Tibial nerve (tissue), 4 donors: ENCODE results near the gene RPS6KA6. TPM values are rescaled to one million over a fixed set of nuclear protein-coding genes. Genes with fewer than 3 reads are reported as not detected.
"Not testable (repeated sequence)": the region's sequence is repeated elsewhere in the genome, so short reads cannot be mapped to it uniquely, and the experiment has no call there.

Source experiments
- DNase-seq, 2 donors: peaks; one replicate each; pipeline ENCODE4 v3.0.0-alpha.2; 2019; ENCODE audit warnings: low spot score in 2 of 2
- H3K27ac ChIP-seq, 4 donors: fragments of 200-600 bp; sonication (generic) in 3 of 4; one replicate each; pipeline ENCODE4 v1.5.1; 2017 to 2019; ENCODE audit warnings: mild to moderate bottlenecking in 1 of 4
- H3K27me3 ChIP-seq, 2 donors: fragments of 200-600 bp; sonication (generic) in 1 of 2; one replicate each; pipeline versions ENCODE4 v1.5.1 to v1.6.0; 2017 to 2019
- H3K36me3 ChIP-seq, 3 donors: fragments of 200-600 bp; sonication (generic); one replicate each; pipeline ENCODE4 v1.5.1; 2018 to 2019
- H3K4me1 ChIP-seq, 4 donors: fragments of 200-600 bp; sonication (generic) in 3 of 4; one replicate each; pipeline ENCODE4 v1.5.1; 2017 to 2019
- H3K4me3 ChIP-seq, 4 donors: fragments of 200-600 bp; sonication (generic) in 3 of 4; one replicate each; pipeline ENCODE4 v1.5.1; 2017 to 2019; ENCODE audit warnings: mild to moderate bottlenecking in 1 of 4, moderate library complexity in 1 of 4
- H3K9me3 ChIP-seq, 4 donors: fragments of 200-600 bp; sonication (generic) in 3 of 4; one replicate each; pipeline ENCODE4 v1.5.1; 2017 to 2019
- EP300 ChIP-seq, 2 donors: sonication (generic); formaldehyde crosslinking; IDR thresholded peaks; one replicate each; pipeline ENCODE4 v1.6.1; 2017; ENCODE audit warnings: antibody characterized with exemption in 2 of 2, mild to moderate bottlenecking in 1 of 2
- POLR2A ChIP-seq, 2 donors: fragments of 450-650 bp; IDR thresholded peaks; one replicate each; pipeline ENCODE4 v1.6.1; 2017; ENCODE audit warnings: antibody characterized with exemption in 2 of 2, mild to moderate bottlenecking in 2 of 2, moderate library complexity in 2 of 2
- WGBS, 2 donors: methylation state at CpG; one replicate each; pipeline ENCODE4 v1.1.5; 2018; 5-methylcytosine and 5-hydroxymethylcytosine counted together
- total RNA-seq, 4 donors: library from RNA; depleted of rRNA; stranded (reverse); fragments of >200 nt; gene quantifications; one replicate each; pipeline ENCODE4 v1.1.0, GENCODE V29; 2016
- TF ChIP-seq, protein P1 (sequence below), 5 experiments: fragments of 200-600 bp in 3 of 5; fragments of 450-650 bp in 2 of 5; sonication (generic) in 3 of 5; IDR thresholded peaks; one replicate each; pipeline ENCODE4 v1.5.1; 2016 to 2019; ENCODE audit warnings: antibody characterized with exemption in 5 of 5, mild to moderate bottlenecking in 3 of 5, moderate library complexity in 2 of 5

Gene RPS6KA6
- total RNA-seq, 4 donors from 2014 or later: 0.60 to 4.3 (median 1.4) TPM

DNA sequence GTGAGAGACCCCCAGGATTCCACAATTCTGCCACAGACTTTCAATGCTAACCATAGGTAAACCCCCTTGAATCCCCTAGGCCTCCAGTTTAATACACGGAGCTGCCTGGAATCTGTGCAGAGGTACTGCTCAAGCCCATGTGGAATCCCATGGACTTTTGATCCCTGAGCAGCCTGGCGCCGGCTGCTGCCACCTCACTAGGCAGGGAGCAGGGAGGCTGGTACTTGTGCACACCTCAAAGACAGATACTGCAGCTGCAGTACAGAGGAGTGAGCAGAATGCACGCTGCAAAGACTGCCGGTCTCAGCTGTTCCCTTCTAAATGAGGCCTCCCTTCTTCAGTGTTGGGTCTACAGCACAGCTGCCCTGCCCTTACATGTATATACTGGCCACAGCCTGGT lies 79.4 kb downstream of the RPS6KA6 start:
- Histone ChIP-seq H3K4me3 (no peak overlapping the region), H3K36me3 (no peaks in the 10 kb centered on the region), H3K27ac (no peak overlapping the region), H3K27me3 (no peaks in the 10 kb centered on the region), H3K4me1 (no peaks in the 10 kb centered on the region), H3K9me3 (no peaks in the 10 kb centered on the region)
- DNase-seq: no peak
- TF ChIP-seq, protein P1, sequence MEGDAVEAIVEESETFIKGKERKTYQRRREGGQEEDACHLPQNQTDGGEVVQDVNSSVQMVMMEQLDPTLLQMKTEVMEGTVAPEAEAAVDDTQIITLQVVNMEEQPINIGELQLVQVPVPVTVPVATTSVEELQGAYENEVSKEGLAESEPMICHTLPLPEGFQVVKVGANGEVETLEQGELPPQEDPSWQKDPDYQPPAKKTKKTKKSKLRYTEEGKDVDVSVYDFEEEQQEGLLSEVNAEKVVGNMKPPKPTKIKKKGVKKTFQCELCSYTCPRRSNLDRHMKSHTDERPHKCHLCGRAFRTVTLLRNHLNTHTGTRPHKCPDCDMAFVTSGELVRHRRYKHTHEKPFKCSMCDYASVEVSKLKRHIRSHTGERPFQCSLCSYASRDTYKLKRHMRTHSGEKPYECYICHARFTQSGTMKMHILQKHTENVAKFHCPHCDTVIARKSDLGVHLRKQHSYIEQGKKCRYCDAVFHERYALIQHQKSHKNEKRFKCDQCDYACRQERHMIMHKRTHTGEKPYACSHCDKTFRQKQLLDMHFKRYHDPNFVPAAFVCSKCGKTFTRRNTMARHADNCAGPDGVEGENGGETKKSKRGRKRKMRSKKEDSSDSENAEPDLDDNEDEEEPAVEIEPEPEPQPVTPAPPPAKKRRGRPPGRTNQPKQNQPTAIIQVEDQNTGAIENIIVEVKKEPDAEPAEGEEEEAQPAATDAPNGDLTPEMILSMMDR (IDR thresholded peaks at IDR 0.05): no peak
- no peak for TF ChIP-seq EP300 (IDR thresholded peaks at IDR 0.05)
- no peak for TF ChIP-seq POLR2A (IDR thresholded peaks at IDR 0.05)
- 86 to 100% methylated on average over 3 to 5 of the region's 5 CpGs for WGBS, 2 donors

DNA sequence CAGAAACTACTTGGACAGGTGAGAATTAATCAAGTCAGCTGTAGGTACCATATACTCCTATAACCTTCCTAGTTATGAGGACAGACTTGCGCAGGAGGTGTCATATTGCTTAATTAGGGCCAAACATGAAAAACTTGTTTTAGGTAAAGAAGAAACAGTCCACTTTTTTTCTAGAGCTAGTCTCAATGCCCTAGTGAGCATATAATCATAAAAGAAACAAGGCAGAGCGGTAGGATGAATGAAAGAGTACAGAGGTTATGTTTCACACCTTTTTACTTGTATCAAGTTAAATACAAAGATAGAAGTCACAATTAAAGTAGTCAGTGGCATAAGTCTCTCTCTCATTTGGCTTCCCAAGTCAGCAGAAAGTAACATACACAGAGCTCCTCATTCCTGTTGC lies 88.9 kb downstream of the RPS6KA6 start:
- H3K4me3 ChIP-seq: no peak overlapping the region
- H3K9me3 ChIP-seq: no peaks in the 10 kb centered on the region
- TF ChIP-seq, protein P1 (IDR thresholded peaks at IDR 0.05): no peak
- TF ChIP-seq POLR2A (IDR thresholded peaks at IDR 0.05) (no peak), EP300 (IDR thresholded peaks at IDR 0.05) (no peak)
- no peaks in the 10 kb centered on the region for H3K27me3 ChIP-seq
- no peaks in the 10 kb centered on the region for H3K36me3 ChIP-seq
- no peak overlapping the region for H3K27ac ChIP-seq
- no peaks in the 10 kb centered on the region for H3K4me1 ChIP-seq
- DNase-seq: no peak
- 90 to 94% methylated on average over 2 of the region's 2 CpGs for WGBS, 2 donors

DNA sequence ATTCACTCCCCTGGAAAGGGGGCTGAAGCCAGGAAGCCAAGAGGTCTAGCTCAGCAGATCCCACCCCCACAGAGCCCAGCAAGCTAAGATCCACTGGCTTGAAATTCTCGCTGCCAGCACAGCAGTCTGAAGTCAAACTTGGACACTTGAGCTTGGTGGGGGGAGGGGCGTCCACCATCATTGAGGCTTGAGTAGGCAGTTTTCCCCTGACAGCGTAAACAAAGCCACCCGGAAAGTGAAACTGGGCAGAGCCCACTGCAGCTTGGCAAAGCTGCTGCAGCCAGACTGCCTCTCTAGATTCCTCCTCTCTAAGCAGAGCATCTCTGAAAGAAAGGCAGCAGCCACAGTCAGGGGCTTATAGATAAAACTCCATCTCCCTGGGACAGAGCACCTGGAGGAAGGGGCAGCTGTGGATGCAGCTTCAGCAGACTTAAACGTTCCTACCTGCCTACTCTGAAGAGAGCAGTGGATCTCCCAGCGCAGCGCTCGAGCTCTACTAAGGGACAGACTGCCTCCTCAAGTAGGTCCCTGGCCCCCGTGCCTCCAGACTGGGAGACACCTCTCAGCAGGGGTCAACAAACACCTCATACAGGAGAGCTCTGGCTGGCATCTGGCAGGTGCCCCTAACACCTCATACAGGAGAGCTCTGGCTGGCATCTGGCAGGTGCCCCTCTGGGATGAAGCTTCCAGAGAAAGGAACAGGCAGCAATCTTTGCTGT lies 108.4 kb downstream of the RPS6KA6 start:
- H3K9me3 ChIP-seq: peaks cover 0 to 12% (median 0%) of the 10 kb centered on the region in 4 donors
- H3K4me1 ChIP-seq, H3K4me3 ChIP-seq, H3K36me3 ChIP-seq, DNase-seq, H3K27ac ChIP-seq, H3K27me3 ChIP-seq: not testable (repeated sequence)
- 61 to 88% methylated on average over 5 to 8 of the region's 9 CpGs for WGBS, 2 donors

DNA sequence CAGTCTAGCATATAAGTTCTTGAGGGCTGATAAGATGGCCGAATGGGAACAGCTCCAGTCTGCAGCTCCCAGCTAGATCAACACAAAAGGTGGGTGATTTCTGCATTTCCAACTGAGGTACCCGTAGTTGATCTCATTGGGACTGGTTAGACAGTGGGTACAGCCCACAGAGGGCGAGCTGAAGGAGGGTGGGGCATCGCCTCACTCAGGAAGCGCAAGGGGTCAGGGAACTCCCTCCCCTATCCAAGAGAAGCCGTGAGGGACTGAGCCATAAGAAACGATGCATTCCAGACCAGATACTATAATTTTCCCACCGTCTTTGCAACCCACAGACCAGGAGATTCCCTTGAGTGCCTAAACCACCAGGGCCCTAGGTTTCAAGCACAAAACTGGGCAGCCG lies 109.0 kb downstream of the RPS6KA6 start:
- TF ChIP-seq, protein P1 (IDR thresholded peaks at IDR 0.05): no peak
- no peak for TF ChIP-seq POLR2A (IDR thresholded peaks at IDR 0.05)
- Histone ChIP-seq H3K27ac (no peak overlapping the region), H3K9me3 (peaks cover 0 to 12% (median 0%) of the 10 kb centered on the region in 4 donors), H3K4me1 (no peaks in the 10 kb centered on the region), H3K36me3 (no peaks in the 10 kb centered on the region), H3K27me3 (no peaks in the 10 kb centered on the region), H3K4me3 (no peak overlapping the region)
- no peak for DNase-seq
- WGBS, 2 donors: 66 to 69% methylated on average over 6 to 9 of the region's 9 CpGs

DNA sequence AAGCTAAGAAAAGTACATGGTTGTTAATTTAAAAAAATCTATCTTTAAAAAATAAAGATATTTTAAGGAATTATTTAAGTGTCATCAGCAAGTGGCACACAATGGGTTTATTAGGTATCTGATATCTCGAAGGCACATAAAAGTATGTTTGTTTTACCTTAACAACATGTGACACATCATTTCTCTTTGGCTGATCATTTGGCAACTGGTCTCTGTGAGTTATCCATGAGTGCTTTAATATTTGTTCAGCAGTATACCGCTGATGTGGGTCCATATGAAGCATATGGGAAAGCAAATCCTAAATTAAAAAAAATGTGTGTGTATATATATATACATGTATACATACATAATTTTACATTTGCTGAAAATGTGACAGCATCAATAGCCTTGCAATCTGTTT lies 123.2 kb downstream of the RPS6KA6 start:
- no peaks in the 10 kb centered on the region for H3K27me3 ChIP-seq
- no peaks in the 10 kb centered on the region for H3K36me3 ChIP-seq
- H3K4me1 ChIP-seq: no peaks in the 10 kb centered on the region
- no peaks in the 10 kb centered on the region for H3K9me3 ChIP-seq
- 81 to 96% methylated on average over 2 of the region's 2 CpGs for WGBS, 2 donors
- H3K27ac ChIP-seq: no peak overlapping the region
- no peak overlapping the region for H3K4me3 ChIP-seq
- no peak for DNase-seq
- TF ChIP-seq EP300 (IDR thresholded peaks at IDR 0.05) (no peak), POLR2A (IDR thresholded peaks at IDR 0.05) (no peak)
- TF ChIP-seq, protein P1 (IDR thresholded peaks at IDR 0.05): no peak
